Hepatocyte (in vitro differentiated cells): ENCODE measurements around the gene PARP1. TPM values are rescaled to one million over a fixed set of nuclear protein-coding genes. Genes with fewer than 3 reads are reported as not detected.

Experiments
- DNase-seq: peaks from one replicate; pipeline ENCODE4 v3.0.0-alpha.2; 2016; ENCODE audit warnings: low spot score
- H2AFZ ChIP-seq: fragments of 200-600 bp; sonication (generic); 2 replicates; pipeline ENCODE4 v1.6.0; 2016; ENCODE audit warnings: antibody characterized with exemption, mild to moderate bottlenecking
- H3K27ac ChIP-seq: fragments of 200-600 bp; sonication (generic); 2 replicates; pipeline ENCODE4 v1.5.1; 2016; ENCODE audit warnings: mild to moderate bottlenecking
- H3K27me3 ChIP-seq: fragments of 200-600 bp; sonication (generic); 2 replicates; pipeline ENCODE4 v1.6.1; 2016
- H3K36me3 ChIP-seq: fragments of 200-600 bp; sonication (generic); replicated peaks from 2 replicates; pipeline ENCODE4 v1.5.1; 2016; ENCODE audit warnings: low read depth; ENCODE audit not compliant: insufficient read depth
- H3K4me1 ChIP-seq: fragments of 200-600 bp; sonication (generic); 2 replicates; pipeline ENCODE4 v1.5.1; 2016; ENCODE audit warnings: mild to moderate bottlenecking, moderate library complexity; ENCODE audit not compliant: insufficient read depth
- H3K4me2 ChIP-seq: fragments of 200-600 bp; sonication (generic); 2 replicates; pipeline ENCODE4 v1.6.0; 2016
- H3K4me3 ChIP-seq: fragments of 200-600 bp; sonication (generic); 2 replicates; pipeline ENCODE4 v1.5.1; 2016; ENCODE audit warnings: mild to moderate bottlenecking
- H3K79me2 ChIP-seq: fragments of 200-600 bp; sonication (generic); 2 replicates; pipeline ENCODE4 v1.6.0; 2017; ENCODE audit warnings: mild to moderate bottlenecking
- H3K9me2 ChIP-seq: fragments of 200-600 bp; sonication (generic); replicated peaks from 2 replicates; pipeline ENCODE4 v1.6.0; 2017; ENCODE audit warnings: mild to moderate bottlenecking; ENCODE audit not compliant: insufficient read depth
- H3K9me3 ChIP-seq: fragments of 200-600 bp; sonication (generic); 2 replicates; pipeline ENCODE4 v1.5.1; 2016; ENCODE audit warnings: low read depth, mild to moderate bottlenecking
- H4K20me1 ChIP-seq: fragments of 200-600 bp; sonication (generic); 2 replicates; pipeline ENCODE4 v1.6.0; 2016; ENCODE audit warnings: mild to moderate bottlenecking; ENCODE audit not compliant: insufficient read depth, poor library complexity, severe bottlenecking
- EZH2 ChIP-seq: fragments of 200-600 bp; sonication (generic); IDR thresholded peaks from 2 replicates; pipeline ENCODE4 v1.6.1; 2016; ENCODE audit warnings: antibody characterized with exemption, mild to moderate bottlenecking, borderline replicate concordance
- EZH2phosphoT487 ChIP-seq: fragments of 200-600 bp; sonication (generic); IDR thresholded peaks from one replicate; pipeline ENCODE4 v1.6.1; 2018; ENCODE audit warnings: antibody characterized with exemption, mild to moderate bottlenecking, low read depth, moderate library complexity; ENCODE audit not compliant: unreplicated experiment, severe bottlenecking
- WGBS: methylation state at CpG from one replicate; pipeline ENCODE4 v1.1.6; 2016; ENCODE audit warnings: low lambda C conversion rate; ENCODE audit errors: missing lambda C conversion rate; 5-methylcytosine and 5-hydroxymethylcytosine counted together
- polyA plus RNA-seq: library from polyadenylated mRNA; unstranded; fragments of >200 nt; fragmentation: Nextera tagmentation; extraction: Ambion mirVana; gene quantifications from 2 replicates; pipeline ENCODE4 v1.2.1, GENCODE V29; 2016
- total RNA-seq: library from RNA; depleted of rRNA; stranded (reverse); fragments of >200 nt; gene quantifications from 2 replicates; pipeline ENCODE4 v1.2.3, GENCODE V29; 2014
- TF ChIP-seq, protein P1 (sequence below): fragments of 200-600 bp; sonication (generic); IDR thresholded peaks from 2 replicates; pipeline ENCODE4 v1.5.1; 2016; ENCODE audit warnings: antibody characterized with exemption, mild to moderate bottlenecking; ENCODE audit not compliant: poor library complexity

The PARP1 gene
- total and polyA plus RNA-seq, 2 experiments from 2014 or later = 59.7 to 93.0 TPM

DNA sequence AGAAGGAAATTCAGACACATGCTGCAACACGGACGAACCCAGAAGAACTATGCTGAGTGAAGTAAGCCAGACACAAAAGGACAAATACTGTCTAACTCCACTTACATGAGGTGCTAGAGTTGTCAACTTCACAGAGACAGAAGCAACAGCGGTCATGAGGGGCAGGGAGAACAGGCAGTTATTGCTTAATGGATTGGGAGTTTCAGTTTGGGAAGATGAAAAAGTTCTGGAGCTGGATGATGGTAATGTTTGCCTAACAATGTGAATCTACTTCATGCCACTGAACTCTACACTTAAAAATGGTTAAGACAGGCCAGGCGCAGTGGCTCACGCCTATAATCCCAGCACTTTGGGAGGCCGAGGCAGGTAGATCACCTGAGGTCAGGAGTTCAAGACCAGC is 12.1 kb downstream of the PARP1 start:
- H2AFZ ChIP-seq = no peak overlapping the region
- no peaks in the 10 kb centered on the region for H4K20me1 ChIP-seq
- H3K4me2 ChIP-seq = no peak overlapping the region
- TF ChIP-seq, protein P1, sequence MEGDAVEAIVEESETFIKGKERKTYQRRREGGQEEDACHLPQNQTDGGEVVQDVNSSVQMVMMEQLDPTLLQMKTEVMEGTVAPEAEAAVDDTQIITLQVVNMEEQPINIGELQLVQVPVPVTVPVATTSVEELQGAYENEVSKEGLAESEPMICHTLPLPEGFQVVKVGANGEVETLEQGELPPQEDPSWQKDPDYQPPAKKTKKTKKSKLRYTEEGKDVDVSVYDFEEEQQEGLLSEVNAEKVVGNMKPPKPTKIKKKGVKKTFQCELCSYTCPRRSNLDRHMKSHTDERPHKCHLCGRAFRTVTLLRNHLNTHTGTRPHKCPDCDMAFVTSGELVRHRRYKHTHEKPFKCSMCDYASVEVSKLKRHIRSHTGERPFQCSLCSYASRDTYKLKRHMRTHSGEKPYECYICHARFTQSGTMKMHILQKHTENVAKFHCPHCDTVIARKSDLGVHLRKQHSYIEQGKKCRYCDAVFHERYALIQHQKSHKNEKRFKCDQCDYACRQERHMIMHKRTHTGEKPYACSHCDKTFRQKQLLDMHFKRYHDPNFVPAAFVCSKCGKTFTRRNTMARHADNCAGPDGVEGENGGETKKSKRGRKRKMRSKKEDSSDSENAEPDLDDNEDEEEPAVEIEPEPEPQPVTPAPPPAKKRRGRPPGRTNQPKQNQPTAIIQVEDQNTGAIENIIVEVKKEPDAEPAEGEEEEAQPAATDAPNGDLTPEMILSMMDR = no peak
- TF ChIP-seq EZH2phosphoT487 (no peak), EZH2 (no peak)
- H3K79me2 ChIP-seq = peaks cover 57% of the 10 kb centered on the region
- H3K9me2 ChIP-seq = no peaks in the 10 kb centered on the region
- no peaks in the 10 kb centered on the region for H3K4me1 ChIP-seq
- H3K9me3 ChIP-seq = no peaks in the 10 kb centered on the region
- no peak overlapping the region for H3K27ac ChIP-seq
- H3K4me3 ChIP-seq = no peak overlapping the region
- DNase-seq = no peak
- H3K36me3 ChIP-seq = no peaks in the 10 kb centered on the region
- H3K27me3 ChIP-seq = no peaks in the 10 kb centered on the region
- WGBS = 93% methylated on average over 6 of the region's 6 CpGs

DNA sequence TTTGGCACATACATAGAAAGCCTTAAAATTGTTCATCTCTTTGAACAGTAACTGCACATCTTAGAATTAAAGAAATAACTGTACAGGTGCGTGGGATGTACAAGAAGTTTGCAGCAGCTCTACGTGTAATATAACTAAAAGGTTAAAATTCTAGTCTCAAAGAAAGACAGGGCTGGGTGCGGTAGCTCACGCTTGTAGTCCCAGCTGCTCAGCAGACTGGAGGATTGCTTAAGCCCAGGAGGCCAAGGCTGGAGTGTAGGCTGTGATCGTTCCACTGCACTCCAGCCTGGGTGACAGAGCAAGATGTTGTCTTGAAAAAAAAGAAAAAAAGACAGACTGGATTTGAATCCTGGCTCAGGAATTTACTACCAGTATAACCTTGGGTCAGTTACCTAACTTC is 13.4 kb downstream of the PARP1 start:
- Histone ChIP-seq H3K9me3 (no peaks in the 10 kb centered on the region), H3K4me2 (no peak overlapping the region), H3K9me2 (no peaks in the 10 kb centered on the region), H3K4me1 (no peaks in the 10 kb centered on the region), H4K20me1 (no peaks in the 10 kb centered on the region), H3K4me3 (no peak overlapping the region), H3K27ac (no peak overlapping the region), H2AFZ (no peak overlapping the region), H3K79me2 (peaks cover 46% of the 10 kb centered on the region), H3K27me3 (no peaks in the 10 kb centered on the region), H3K36me3 (no peaks in the 10 kb centered on the region)
- 89% methylated on average over 5 of the region's 5 CpGs for whole genome bisulfite sequencing
- no peak for DNase-seq
- no peak for TF ChIP-seq EZH2

DNA sequence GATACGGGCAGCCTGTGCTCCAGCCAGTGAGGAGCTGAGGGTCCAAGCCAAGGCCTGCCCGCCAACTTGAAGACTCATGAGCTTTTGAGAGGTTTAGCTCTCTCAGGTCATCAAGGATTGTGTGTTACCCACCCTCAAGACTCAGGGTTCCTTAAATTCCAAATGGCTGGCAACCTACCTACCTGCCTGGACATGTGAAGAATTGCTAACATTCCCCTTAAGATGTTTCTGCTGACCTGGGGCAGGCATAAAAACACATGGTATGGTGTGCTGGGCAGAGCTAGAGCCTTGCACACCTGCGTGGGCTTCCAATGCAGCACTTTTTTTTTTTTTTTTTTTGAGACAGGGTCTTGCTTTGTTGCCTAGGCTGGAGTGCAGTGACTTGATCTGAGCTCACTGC is 17.2 kb downstream of the PARP1 start:
- WGBS = 94% methylated on average over 3 of the region's 3 CpGs
- TF ChIP-seq EZH2phosphoT487 = no peak
- TF ChIP-seq, protein P1 = no peak
- no peak for TF ChIP-seq EZH2
- Histone ChIP-seq H3K4me2 (no peak overlapping the region), H3K4me3 (no peak overlapping the region), H3K27ac (no peak overlapping the region), H3K9me2 (no peaks in the 10 kb centered on the region), H3K79me2 (peaks cover 24% of the 10 kb centered on the region), H3K9me3 (no peaks in the 10 kb centered on the region), H4K20me1 (no peaks in the 10 kb centered on the region), H2AFZ (no peak overlapping the region), H3K27me3 (no peaks in the 10 kb centered on the region), H3K4me1 (no peaks in the 10 kb centered on the region), H3K36me3 (no peaks in the 10 kb centered on the region)
- DNase-seq = no peak

DNA sequence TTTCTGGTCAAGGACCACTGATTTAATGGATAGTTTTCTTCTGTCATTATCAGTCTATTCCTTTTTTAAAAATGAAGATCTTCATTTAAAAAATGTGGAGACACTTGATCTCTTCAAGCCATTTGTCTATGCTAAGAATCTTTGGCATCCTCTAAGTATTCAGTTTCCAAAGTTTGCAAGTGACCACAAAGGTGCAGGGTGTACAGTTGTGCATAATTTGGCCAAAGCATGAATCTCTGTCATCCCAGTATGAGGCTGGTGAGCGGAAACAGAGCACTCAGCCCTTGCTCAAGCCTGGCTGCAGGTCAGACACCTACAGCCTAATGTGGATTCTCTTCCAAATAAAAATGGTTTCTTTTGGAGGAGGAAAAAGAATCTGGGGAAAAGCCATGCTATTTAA is 19.8 kb downstream of the PARP1 start:
- Histone ChIP-seq H3K27ac (no peak overlapping the region), H3K9me2 (no peaks in the 10 kb centered on the region)

More for the DNA sequence above, 19.8 kb downstream of the PARP1 start:
- H3K36me3 ChIP-seq = no peaks in the 10 kb centered on the region
- WGBS = 92% methylated on average over 1 of the region's 1 CpG
- no peak overlapping the region for H3K4me2 ChIP-seq
- no peak overlapping the region for H2AFZ ChIP-seq
- no peaks in the 10 kb centered on the region for H3K4me1 ChIP-seq
- H3K9me3 ChIP-seq = no peaks in the 10 kb centered on the region
- H3K79me2 ChIP-seq = peaks cover 4% of the 10 kb centered on the region
- TF ChIP-seq EZH2 = no peak
- TF ChIP-seq EZH2phosphoT487 = no peak
- TF ChIP-seq, protein P1 = no peak
- no peaks in the 10 kb centered on the region for H4K20me1 ChIP-seq
- no peaks in the 10 kb centered on the region for H3K27me3 ChIP-seq
- no peak overlapping the region for H3K4me3 ChIP-seq
- no peak for DNase-seq
